Peyer's patch (tissue), 4 donors: Measurements from ENCODE around the gene TDP1. TPM values are rescaled to one million over a fixed set of nuclear protein-coding genes. Genes with fewer than 3 reads are reported as not detected.

Source experiments
- DNase-seq, 3 donors: peaks; one replicate each; pipeline ENCODE4 v3.0.0-alpha.2; 2017 to 2019
- H3K27ac ChIP-seq, 4 donors: fragments of 200-600 bp; sonication (generic); one replicate each; pipeline ENCODE4 v1.5.1; 2016 to 2019
- H3K27me3 ChIP-seq, 2 donors: fragments of 200-600 bp; sonication (generic); one replicate each; pipeline ENCODE4 v1.5.1; 2019
- H3K36me3 ChIP-seq, 3 donors: fragments of 200-600 bp; sonication (generic); one replicate each; pipeline ENCODE4 v1.5.1; 2016 to 2019
- H3K4me1 ChIP-seq, 4 donors: fragments of 200-600 bp; sonication (generic); one replicate each; pipeline ENCODE4 v1.5.1; 2016 to 2019
- H3K4me3 ChIP-seq, 4 donors: fragments of 200-600 bp; sonication (generic); 1 replicate in 3 of 4; 2 replicates in 1 of 4; pipeline ENCODE4 v1.5.1; 2016 to 2019; ENCODE audit warnings: mild to moderate bottlenecking in 1 of 4
- H3K9me3 ChIP-seq, 4 donors: fragments of 200-600 bp; sonication (generic); one replicate each; pipeline ENCODE4 v1.5.1; 2016 to 2019; ENCODE audit warnings: mild to moderate bottlenecking in 1 of 4
- CTCF ChIP-seq, 6 experiments: fragments of 450-650 bp in 4 of 6; fragments of 200-600 bp in 2 of 6; sonication (generic) in 1 of 6; IDR thresholded peaks; one replicate each; pipeline ENCODE4 v1.5.1; 2017 to 2019; ENCODE audit warnings: antibody characterized with exemption in 6 of 6, mild to moderate bottlenecking in 3 of 6, moderate library complexity in 1 of 6
- POLR2A ChIP-seq, 2 donors: fragments of 450-650 bp; IDR thresholded peaks; one replicate each; pipeline ENCODE4 v1.5.1; 2017; ENCODE audit warnings: antibody characterized with exemption in 2 of 2, mild to moderate bottlenecking in 2 of 2, moderate library complexity in 2 of 2
- total RNA-seq, 4 donors: library from RNA; depleted of rRNA; stranded (reverse); fragments of >200 nt; gene quantifications; one replicate each; pipeline ENCODE4 v1.1.0, GENCODE V29; 2016

Gene TDP1
- total RNA-seq, 4 donors from 2014 or later: 9.5 to 44.6 (median 15.5) TPM

- Histone ChIP-seq H3K9me3 (no peaks in the 10 kb centered on the region), H3K27ac (no peak overlapping the region), H3K36me3 (no peaks in the 10 kb centered on the region), H3K4me3 (no peak overlapping the region), H3K4me1 (no peaks in the 10 kb centered on the region), H3K27me3 (no peaks in the 10 kb centered on the region)
- TF ChIP-seq POLR2A (IDR thresholded peaks at IDR 0.05) (no peak), CTCF (IDR thresholded peaks at IDR 0.05) (no peak)
- DNase-seq: no peak
Measured at GRCh38 chr14:90093942-90094595, 138.3 kb downstream of the TDP1 start.

Other genes with a start within 250 kb of the TDP1 start
- 10 to 100 TPM in 1 of 4 donors, 1 to 10 TPM in 3; 3.3 to 15.6 (median 6.9) TPM for gene EFCAB11, start 1.2 kb upstream of the TDP1 start, total RNA-seq
- gene KCNK13, start 106.1 kb downstream of the TDP1 start, total RNA-seq: not detected